HG03060 (cell line): ENCODE data around the gene FLNB.

ENCODE experiments used
- ATAC-seq: cut with Tn5 transposase; IDR thresholded peaks from one replicate; pipeline ENCODE4 v1.9.1; 2021; ENCODE audit warnings: low read depth, moderate number of reproducible peaks; ENCODE audit not compliant: unreplicated experiment

Gene FLNB

DNA sequence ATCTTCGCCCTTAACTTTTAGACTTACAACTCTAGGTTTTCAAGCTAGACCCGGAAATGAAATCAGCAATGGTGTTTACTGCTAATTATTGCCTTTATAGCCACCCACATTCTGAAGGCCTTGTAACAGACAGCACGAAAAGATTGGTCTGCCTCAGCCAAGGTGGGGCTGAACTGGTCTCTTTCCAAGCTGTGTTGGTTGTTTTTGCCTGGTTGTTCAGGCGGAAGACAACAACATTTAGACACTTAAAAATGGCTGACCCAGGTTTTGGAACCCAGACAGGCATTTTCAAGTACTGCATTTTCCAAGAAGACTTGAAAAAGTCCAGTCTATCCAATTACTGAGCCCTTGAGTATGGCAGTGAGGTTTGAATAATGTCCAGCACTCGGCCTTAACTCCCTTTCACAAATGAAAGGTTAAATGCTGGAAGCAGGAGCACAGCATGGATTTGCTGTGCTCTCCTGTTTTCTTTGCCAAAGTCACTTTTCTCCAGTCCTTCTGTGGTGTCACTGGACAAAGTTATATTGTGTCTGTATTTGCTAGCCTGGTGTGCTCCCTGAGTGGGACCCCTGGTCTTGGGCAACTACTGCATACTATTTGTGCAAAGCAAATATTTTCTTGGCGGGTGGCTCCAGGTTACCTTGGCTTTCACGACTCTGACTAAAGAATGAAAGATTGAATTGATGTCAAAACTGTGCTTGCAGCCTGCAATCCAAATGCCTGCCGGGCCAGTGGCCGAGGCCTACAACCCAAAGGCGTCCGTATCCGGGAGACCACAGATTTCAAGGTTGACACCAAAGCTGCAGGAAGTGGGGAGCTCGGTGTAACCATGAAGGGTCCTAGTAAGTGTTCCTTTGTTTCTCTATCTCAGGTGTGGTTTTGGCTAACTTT, 93.5 kb downstream of the FLNB start:
- ATAC-seq = no peak

GRCh38 chr3:58102390-58102750, 94.1 kb downstream of the FLNB start:
- ATAC-seq = no peak

- ATAC-seq = no peak
Measured at GRCh38 chr3:58102976-58103451, 94.8 kb downstream of the FLNB start.

DNA sequence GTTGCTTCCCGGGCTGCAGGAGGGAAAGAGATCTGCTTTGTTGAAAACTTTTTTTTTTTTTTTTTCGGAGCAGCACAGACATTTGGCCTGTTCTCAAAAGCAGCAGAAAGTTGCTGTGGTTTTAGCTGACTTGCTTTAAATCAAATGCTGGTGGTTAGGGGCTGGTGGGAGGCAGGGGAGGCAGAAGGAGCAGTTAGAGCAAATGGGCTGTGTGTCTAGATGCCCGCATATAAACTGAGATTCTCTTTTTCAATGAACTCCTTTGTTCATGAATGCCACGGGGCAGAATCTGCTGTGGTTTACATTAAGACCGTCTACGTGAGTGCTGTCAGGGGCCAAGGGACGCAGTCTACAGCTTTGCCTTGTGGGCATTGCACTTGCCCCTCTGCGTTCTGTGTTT, 95.9 kb downstream of the FLNB start:
- ATAC-seq = no peak

GRCh38 chr3:58104712-58105111, 96.5 kb downstream of the FLNB start:
- no peak for ATAC-seq

DNA sequence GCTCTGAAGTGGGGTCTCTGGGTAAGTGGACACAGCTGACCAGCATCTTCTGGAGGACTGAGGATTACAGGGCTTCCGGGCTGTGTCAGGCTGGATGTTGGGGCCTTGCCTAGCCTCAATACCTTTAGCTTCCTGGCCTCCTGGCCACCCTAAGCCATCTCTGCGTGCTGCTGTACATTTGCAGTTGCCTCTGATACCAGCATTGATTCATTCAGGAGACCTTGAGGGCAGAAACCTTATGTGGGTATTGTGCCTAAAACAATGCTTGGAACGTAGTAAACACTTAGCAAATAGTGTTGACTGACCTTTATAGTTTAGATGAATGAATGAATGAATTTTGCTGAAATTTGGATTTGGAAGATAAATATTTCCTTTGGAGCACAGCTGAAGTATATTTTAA, 97.0 kb downstream of the FLNB start:
- no peak for ATAC-seq

GRCh38 chr3:58106061-58106460, 97.8 kb downstream of the FLNB start:
- no peak for ATAC-seq

DNA sequence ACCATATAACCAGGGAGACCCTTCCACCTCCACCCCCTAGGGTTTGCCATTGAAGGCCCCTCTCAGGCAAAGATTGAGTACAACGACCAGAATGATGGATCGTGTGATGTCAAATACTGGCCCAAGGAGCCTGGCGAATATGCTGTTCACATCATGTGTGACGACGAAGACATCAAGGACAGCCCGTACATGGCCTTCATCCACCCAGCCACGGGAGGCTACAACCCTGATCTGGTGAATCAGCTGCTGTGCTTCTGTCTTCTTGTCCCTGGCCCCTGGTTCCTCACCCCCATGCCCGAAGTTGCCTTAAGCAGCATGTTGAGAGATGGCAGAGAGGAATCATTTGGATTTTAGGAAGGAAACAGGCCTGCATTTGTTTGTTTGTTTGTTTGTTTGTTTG, 98.4 kb downstream of the FLNB start:
- no peak for ATAC-seq

GRCh38 chr3:58107597-58107996, 99.4 kb downstream of the FLNB start:
- no peak for ATAC-seq

- no peak for ATAC-seq
Measured at GRCh38 chr3:58109752-58110151, 101.5 kb downstream of the FLNB start.

GRCh38 chr3:58111513-58112184, 103.4 kb downstream of the FLNB start:
- ATAC-seq = no peak

DNA sequence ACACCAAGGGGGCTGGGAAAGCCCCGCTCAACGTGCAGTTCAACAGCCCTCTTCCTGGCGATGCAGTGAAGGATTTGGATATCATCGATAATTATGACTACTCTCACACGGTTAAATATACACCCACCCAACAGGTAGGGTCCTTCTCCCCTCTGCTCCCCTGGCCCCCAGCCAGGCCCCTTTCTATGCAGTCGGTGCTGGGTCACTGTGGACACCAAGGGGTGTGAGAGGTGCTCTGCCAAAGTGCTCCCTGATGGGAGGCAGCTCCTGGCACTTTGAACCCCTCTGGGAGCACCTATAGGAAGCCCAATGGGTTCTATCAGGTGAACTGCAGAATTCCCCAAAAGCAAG, 103.9 kb downstream of the FLNB start:
- ATAC-seq = no peak

GRCh38 chr3:58115175-58115574, 107.0 kb downstream of the FLNB start:
- no peak for ATAC-seq

GRCh38 chr3:58116161-58116955, 108.1 kb downstream of the FLNB start:
- no peak for ATAC-seq

GRCh38 chr3:58116985-58117384, 108.8 kb downstream of the FLNB start:
- no peak for ATAC-seq

DNA sequence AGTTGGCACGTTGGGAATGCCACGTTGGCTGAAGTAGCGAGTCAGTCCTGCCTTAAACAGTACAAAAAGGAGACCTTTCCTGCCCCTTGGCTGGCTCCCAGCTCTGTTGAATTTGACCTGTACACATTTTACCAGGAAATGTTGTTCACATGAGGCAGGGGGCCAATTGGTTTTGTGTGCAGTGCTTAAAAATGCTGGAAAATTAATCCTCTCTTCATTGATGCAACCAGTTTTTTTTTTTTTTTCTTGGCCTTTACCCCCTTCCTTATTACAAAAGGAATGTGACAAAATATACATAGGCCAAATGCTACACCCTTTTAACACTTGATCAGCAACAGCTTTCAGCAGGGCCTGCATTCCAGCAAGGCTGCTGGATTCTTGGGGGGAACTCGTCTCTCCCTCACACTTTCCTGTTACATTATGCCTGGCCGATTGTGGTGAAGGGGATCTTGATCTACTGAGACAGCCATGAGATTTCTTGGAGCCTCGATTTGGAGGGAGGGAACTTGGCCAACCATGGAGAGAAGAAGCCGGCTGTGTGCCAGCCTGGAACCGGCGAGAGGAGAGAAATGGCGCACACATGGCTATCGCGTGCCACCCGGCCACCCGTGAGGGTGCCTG, 109.4 kb downstream of the FLNB start:
- no peak for ATAC-seq

DNA sequence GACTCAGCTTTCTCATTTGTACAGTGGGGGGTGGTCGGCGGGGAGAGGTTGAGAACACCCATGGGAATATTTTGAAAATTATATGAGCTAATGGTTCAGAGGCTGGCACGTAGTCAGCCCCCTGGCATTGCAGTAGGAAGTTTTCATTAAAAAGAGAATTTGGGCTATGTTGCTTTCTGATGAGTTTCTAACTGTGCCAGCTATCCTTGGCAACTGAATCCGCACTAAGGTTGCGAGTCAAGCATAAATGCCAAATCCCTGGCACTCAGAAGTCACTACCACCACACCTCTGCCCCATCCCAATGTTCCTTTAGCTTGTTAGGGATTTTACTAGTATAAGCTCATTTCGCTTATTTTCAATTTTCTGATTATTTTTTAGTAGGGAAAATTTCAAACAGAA, 111.0 kb downstream of the FLNB start:
- no peak for ATAC-seq

- no peak for ATAC-seq
Measured at GRCh38 chr3:58120075-58120812, 112.0 kb downstream of the FLNB start.

- ATAC-seq = no peak
Measured at GRCh38 chr3:58121183-58121582, 113.0 kb downstream of the FLNB start.
